Erythroblast (primary cell): ENCODE measurements around the gene SFMBT2.

Source experiments
- GATA1 ChIP-seq: IDR thresholded peaks from 2 replicates; pipeline ENCODE4 v1.6.1; 2011; ENCODE audit warnings: low read depth, mild to moderate bottlenecking, control low read depth, low read length, moderate library complexity
- POLR2A ChIP-seq: IDR thresholded peaks from 2 replicates; pipeline ENCODE4 v1.6.1; 2011; ENCODE audit warnings: mild to moderate bottlenecking, low read length

DNA sequence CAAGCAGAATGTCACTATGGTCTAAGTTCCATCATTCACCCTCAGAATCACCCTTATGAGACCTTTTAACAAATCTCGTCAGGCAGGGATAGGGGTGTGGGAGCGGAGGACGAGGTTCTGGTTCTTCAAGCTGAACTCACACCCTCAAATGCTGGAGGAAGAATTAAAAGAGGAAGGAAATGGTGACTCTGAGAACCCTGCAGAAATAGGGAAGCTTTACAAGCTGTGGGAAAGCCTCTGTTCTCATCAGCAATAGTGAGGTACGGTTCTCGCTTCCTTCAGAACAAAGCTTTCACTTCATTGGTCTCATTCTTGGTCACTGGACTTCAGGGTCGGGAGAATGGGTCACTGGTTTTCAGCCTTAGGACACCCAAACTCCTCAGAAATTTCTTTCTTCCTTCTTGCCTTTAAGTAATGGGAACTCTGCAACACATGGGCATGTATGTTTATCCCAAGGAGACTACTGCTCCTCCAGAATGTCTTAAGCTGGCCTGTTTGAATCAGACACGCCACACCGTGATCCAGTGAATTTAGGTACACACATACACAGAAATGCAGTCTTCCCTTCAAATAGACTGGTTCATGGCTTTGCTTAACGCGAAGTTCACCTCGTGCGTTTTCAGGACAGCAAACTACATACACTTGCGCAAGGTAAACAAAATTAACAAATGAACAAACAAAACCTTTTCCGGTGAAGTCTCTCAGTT, 226.0 kb downstream of the SFMBT2 start:
- no peak for TF ChIP-seq POLR2A
- no peak for TF ChIP-seq GATA1
